ENCODE results near the gene IPO13.

The IPO13 gene

GRCh38 chr1:44015206-44015605 lies 68.5 kb downstream of the IPO13 start:
- no peak for DNase-seq

- DNase-seq: no peak
These were observed 69.5 kb downstream of the IPO13 start for GRCh38 chr1:44016041-44016889.

- DNase-seq: no peak
These were observed 70.2 kb downstream of the IPO13 start for GRCh38 chr1:44016890-44017400.

Measured in CD4-positive, alpha-beta T cell treated with Interleukin-4 for 1 hour (primary cell).